Measurements from ENCODE around the gene ELMOD3. TPM values are rescaled to one million over a fixed set of nuclear protein-coding genes. Genes with fewer than 3 reads are reported as not detected.

ELMOD3 gene
- total RNA-seq, 1 donor from 2014 or later, result 13.2 TPM

- H3K4me3 ChIP-seq (ENCODE audit: low read depth, low read length), result no peak overlapping the region
- DNase-seq (ENCODE audit: low read depth) (no peak), FAIRE-seq (no peak)
- no peaks in the 10 kb centered on the region for H3K36me3 ChIP-seq (ENCODE audit: control insufficient read depth, insufficient read depth, low read length)
- H3K27me3 ChIP-seq (ENCODE audit: control insufficient read depth, insufficient read depth, low read length), result no peaks in the 10 kb centered on the region
- TF ChIP-seq, protein P1, sequence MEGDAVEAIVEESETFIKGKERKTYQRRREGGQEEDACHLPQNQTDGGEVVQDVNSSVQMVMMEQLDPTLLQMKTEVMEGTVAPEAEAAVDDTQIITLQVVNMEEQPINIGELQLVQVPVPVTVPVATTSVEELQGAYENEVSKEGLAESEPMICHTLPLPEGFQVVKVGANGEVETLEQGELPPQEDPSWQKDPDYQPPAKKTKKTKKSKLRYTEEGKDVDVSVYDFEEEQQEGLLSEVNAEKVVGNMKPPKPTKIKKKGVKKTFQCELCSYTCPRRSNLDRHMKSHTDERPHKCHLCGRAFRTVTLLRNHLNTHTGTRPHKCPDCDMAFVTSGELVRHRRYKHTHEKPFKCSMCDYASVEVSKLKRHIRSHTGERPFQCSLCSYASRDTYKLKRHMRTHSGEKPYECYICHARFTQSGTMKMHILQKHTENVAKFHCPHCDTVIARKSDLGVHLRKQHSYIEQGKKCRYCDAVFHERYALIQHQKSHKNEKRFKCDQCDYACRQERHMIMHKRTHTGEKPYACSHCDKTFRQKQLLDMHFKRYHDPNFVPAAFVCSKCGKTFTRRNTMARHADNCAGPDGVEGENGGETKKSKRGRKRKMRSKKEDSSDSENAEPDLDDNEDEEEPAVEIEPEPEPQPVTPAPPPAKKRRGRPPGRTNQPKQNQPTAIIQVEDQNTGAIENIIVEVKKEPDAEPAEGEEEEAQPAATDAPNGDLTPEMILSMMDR (IDR thresholded peaks at IDR 0.05; ENCODE audit: insufficient read depth, low read length, severe bottlenecking), result no peak
These were observed 85.4 kb downstream of the ELMOD3 start for GRCh38 chr2:85439986-85440385.

- no peak for FAIRE-seq
- TF ChIP-seq, protein P1 (IDR thresholded peaks at IDR 0.05; ENCODE audit: insufficient read depth, low read length, severe bottlenecking), result no peak
- H3K36me3 ChIP-seq (ENCODE audit: control insufficient read depth, insufficient read depth, low read length), result no peaks in the 10 kb centered on the region
- DNase-seq (ENCODE audit: low read depth), result peak; percentile 64
- H3K27me3 ChIP-seq (ENCODE audit: control insufficient read depth, insufficient read depth, low read length), result no peaks in the 10 kb centered on the region
- H3K4me3 ChIP-seq (ENCODE audit: low read depth, low read length), result no peak overlapping the region
These were observed 86.2 kb downstream of the ELMOD3 start for GRCh38 chr2:85440729-85441128.

Other genes with a start within 250 kb of the ELMOD3 start
- 1.3 and 1.9 TPM in 2 replicates for gene TCF7L1, start 221.4 kb upstream of the ELMOD3 start, total RNA-seq
- gene TGOLN2, start 26.8 kb upstream of the ELMOD3 start, total RNA-seq, result 34.5 and 41.3 TPM in 2 replicates
- gene RETSAT, start 241 bp upstream of the ELMOD3 start, total RNA-seq, result 79.2 and 95.4 TPM in 2 replicates
- gene CAPG, start 55.6 kb downstream of the ELMOD3 start, total RNA-seq, result 701 and 871 TPM in 2 replicates
- 0.13 TPM in 1 of 2 replicates, not detected in the other for gene SH2D6, start 63.9 kb downstream of the ELMOD3 start, total RNA-seq
- gene MAT2A, start 184.4 kb downstream of the ELMOD3 start, total RNA-seq, result 81.9 and 103 TPM in 2 replicates
- 27.9 and 33.0 TPM in 2 replicates for gene GGCX, start 206.7 kb downstream of the ELMOD3 start, total RNA-seq
- 41.3 and 67.6 TPM in 2 replicates for gene VAMP8, start 222.8 kb downstream of the ELMOD3 start, total RNA-seq
- 4.5 and 5.5 TPM in 2 replicates for gene VAMP5, start 229.7 kb downstream of the ELMOD3 start, total RNA-seq
- 240 and 318 TPM in 2 replicates for gene RNF181, start 241.0 kb downstream of the ELMOD3 start, total RNA-seq
- gene TMEM150A, start 247.9 kb downstream of the ELMOD3 start, total RNA-seq, result 8.3 and 9.2 TPM in 2 replicates